ENCODE results near the gene GRN. TPM values are rescaled to one million over a fixed set of nuclear protein-coding genes. Genes with fewer than 3 reads are reported as not detected.

The GRN gene
- total RNA-seq, 4 donors from 2014 or later: 169 to 313 (median 260) TPM

GRCh38 chr17:44374306-44375195, 29.4 kb downstream of the GRN start:
- H3K4me3 ChIP-seq: no peak overlapping the region
- H3K9me3 ChIP-seq: no peaks in the 10 kb centered on the region
- WGBS: 44% methylated on average over 18 of the region's 31 CpGs
- no peaks in the 10 kb centered on the region for H3K36me3 ChIP-seq
- TF ChIP-seq EP300 (IDR thresholded peaks at IDR 0.05): no peak
- no peak for TF ChIP-seq POLR2A (IDR thresholded peaks at IDR 0.05; ENCODE audit: low read depth)
- TF ChIP-seq POLR2AphosphoS5 (IDR thresholded peaks at IDR 0.05): no peak
- no peak for TF ChIP-seq CTCF (IDR thresholded peaks at IDR 0.05)
- peaks cover 6 to 28% (median 23%) of the 10 kb centered on the region in 4 donors for H3K4me1 ChIP-seq
- H3K27ac ChIP-seq (replicated peaks in 1 of 4): no peak overlapping the region
- no peak for DNase-seq (ENCODE audit: extremely low spot score)
- intact Hi-C loops (cut with DNase I): no loop called here
- peaks cover 0 to 31% (median 4%) of the 10 kb centered on the region in 4 donors for H3K27me3 ChIP-seq

GRCh38 chr17:44375196-44376017, 30.3 kb downstream of the GRN start:
- no peak overlapping the region for H3K4me3 ChIP-seq
- H3K36me3 ChIP-seq: no peaks in the 10 kb centered on the region
- intact Hi-C loops (cut with DNase I): no loop called here
- H3K9me3 ChIP-seq: no peaks in the 10 kb centered on the region
- TF ChIP-seq CTCF (IDR thresholded peaks at IDR 0.05) (no peak), POLR2AphosphoS5 (IDR thresholded peaks at IDR 0.05) (no peak), EP300 (IDR thresholded peaks at IDR 0.05) (no peak), POLR2A (IDR thresholded peaks at IDR 0.05; ENCODE audit: low read depth) (no peak)
- 84% methylated on average over 2 of the region's 22 CpGs for WGBS
- H3K4me1 ChIP-seq: peaks cover 6 to 28% (median 23%) of the 10 kb centered on the region in 4 donors
- DNase-seq (ENCODE audit: extremely low spot score): no peak
- peaks cover 0 to 25% (median 4%) of the 10 kb centered on the region in 4 donors for H3K27me3 ChIP-seq
- H3K27ac ChIP-seq (replicated peaks in 1 of 4): no peak overlapping the region

- no peak for DNase-seq (ENCODE audit: extremely low spot score)
- no peak overlapping the region for H3K4me3 ChIP-seq
- H3K27ac ChIP-seq (replicated peaks in 1 of 4): no peak overlapping the region
- H3K36me3 ChIP-seq: no peaks in the 10 kb centered on the region
- intact Hi-C loops (cut with DNase I): no loop called here
- TF ChIP-seq CTCF (IDR thresholded peaks at IDR 0.05): peak in 1 of 3 experiments; percentile 28
- TF ChIP-seq EP300 (IDR thresholded peaks at IDR 0.05): no peak
- H3K27me3 ChIP-seq: peaks cover 0 to 22% (median 4%) of the 10 kb centered on the region in 4 donors
- WGBS: 17% methylated on average over 5 of the region's 5 CpGs
- H3K9me3 ChIP-seq: no peaks in the 10 kb centered on the region
- H3K4me1 ChIP-seq: peaks cover 6 to 28% (median 23%) of the 10 kb centered on the region in 4 donors
Measured at GRCh38 chr17:44376124-44376523, 31.0 kb downstream of the GRN start.

GRCh38 chr17:44376779-44377178, 31.7 kb downstream of the GRN start:
- DNase-seq (ENCODE audit: extremely low spot score): no peak
- intact Hi-C loops (cut with DNase I): no loop called here
- H3K27ac ChIP-seq (replicated peaks in 1 of 4): no peak overlapping the region
- H3K4me1 ChIP-seq: peaks cover 6 to 28% (median 23%) of the 10 kb centered on the region in 4 donors
- no peak overlapping the region for H3K4me3 ChIP-seq
- WGBS: 89% methylated on average over 3 of the region's 12 CpGs
- no peaks in the 10 kb centered on the region for H3K9me3 ChIP-seq
- peaks cover 0 to 20% (median 4%) of the 10 kb centered on the region in 4 donors for H3K27me3 ChIP-seq
- H3K36me3 ChIP-seq: no peaks in the 10 kb centered on the region
- TF ChIP-seq CTCF (IDR thresholded peaks at IDR 0.05) (no peak), EP300 (IDR thresholded peaks at IDR 0.05) (no peak), POLR2A (IDR thresholded peaks at IDR 0.05; ENCODE audit: low read depth) (no peak)
